Measurements from ENCODE around the gene CD72.

- TF ChIP-seq EZH2 (IDR thresholded peaks at IDR 0.05; ENCODE audit: borderline replicate concordance, low read length) (no peak), CTCF (conservative IDR thresholded peaks at IDR 0.05 in 1 of 2, IDR thresholded peaks at IDR 0.05 in 1 of 2; ENCODE audit: extremely low read depth in 1 of 2, insufficient read depth in 1 of 2, low read depth in 1 of 2, low read length in 2 of 2) (no peak)
Measured at GRCh38 chr9:35615981-35616680, 2.1 kb downstream of the CD72 start.

All from mammary epithelial cell (primary cell).